WTC11 (cell line): Measurements from ENCODE around the gene ZNF860.

Experiments used
- TF ChIP-seq, protein P1 (sequence below): fragments of 200-600 bp; IDR thresholded peaks from 2 replicates; pipeline ENCODE4 v1.8.0; 2022; ENCODE audit warnings: antibody characterized with exemption
- TF ChIP-seq, protein P2 (sequence below): sonication (generic); formaldehyde crosslinking; IDR thresholded peaks from 2 replicates; pipeline ENCODE4 v1.8.0; 2023; ENCODE audit warnings: missing genetic modification reagents

DNA sequence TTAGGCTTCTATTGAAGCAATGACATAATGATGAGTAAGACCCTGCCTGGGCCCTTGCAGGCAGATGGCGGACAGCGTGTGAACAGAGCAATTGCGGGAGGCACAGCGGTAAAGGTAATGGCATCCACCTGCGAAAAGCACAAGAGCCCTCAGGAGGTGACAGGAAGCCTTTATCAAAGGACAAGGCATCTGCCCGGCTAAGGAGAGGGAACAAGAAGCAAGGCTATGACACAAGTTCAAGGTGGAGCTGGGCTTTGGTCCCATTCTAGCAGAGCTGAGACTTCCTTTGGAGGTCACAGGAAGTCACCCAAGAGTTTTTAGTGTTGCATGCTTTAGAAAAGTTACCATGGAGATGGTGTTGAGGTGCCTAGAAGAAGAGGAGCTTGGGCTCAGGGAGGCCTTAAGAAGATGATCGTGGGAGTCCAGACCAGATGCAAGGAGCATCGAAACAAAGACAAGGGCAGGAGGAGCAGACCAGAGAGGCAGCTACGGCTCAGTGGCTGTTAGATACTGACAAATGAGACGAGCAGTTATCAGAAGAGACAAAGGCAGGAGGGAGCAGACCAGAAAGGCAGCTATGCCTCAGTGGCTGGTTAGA, 35.0 kb upstream of the ZNF860 start:
- TF ChIP-seq, protein P1, sequence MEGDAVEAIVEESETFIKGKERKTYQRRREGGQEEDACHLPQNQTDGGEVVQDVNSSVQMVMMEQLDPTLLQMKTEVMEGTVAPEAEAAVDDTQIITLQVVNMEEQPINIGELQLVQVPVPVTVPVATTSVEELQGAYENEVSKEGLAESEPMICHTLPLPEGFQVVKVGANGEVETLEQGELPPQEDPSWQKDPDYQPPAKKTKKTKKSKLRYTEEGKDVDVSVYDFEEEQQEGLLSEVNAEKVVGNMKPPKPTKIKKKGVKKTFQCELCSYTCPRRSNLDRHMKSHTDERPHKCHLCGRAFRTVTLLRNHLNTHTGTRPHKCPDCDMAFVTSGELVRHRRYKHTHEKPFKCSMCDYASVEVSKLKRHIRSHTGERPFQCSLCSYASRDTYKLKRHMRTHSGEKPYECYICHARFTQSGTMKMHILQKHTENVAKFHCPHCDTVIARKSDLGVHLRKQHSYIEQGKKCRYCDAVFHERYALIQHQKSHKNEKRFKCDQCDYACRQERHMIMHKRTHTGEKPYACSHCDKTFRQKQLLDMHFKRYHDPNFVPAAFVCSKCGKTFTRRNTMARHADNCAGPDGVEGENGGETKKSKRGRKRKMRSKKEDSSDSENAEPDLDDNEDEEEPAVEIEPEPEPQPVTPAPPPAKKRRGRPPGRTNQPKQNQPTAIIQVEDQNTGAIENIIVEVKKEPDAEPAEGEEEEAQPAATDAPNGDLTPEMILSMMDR = no peak
- TF ChIP-seq, protein P2, sequence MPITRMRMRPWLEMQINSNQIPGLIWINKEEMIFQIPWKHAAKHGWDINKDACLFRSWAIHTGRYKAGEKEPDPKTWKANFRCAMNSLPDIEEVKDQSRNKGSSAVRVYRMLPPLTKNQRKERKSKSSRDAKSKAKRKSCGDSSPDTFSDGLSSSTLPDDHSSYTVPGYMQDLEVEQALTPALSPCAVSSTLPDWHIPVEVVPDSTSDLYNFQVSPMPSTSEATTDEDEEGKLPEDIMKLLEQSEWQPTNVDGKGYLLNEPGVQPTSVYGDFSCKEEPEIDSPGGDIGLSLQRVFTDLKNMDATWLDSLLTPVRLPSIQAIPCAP (CRISPR knock-in tag) = no peak
